ENCODE results near the gene CFAP74.

Gene CFAP74

GRCh38 chr1:2003541-2004131 lies at the start of gene CFAP74:
CFAP74 (minus strand) TSS chr1:2003786; CDS start chr1:1990956, 12,830 bp downstream.
- peak; percentile 50 for DNase-seq (ENCODE audit: low spot score)

- no peak for DNase-seq (ENCODE audit: low spot score)
Measured at GRCh38 chr1:2053217-2053616, 49.6 kb upstream of the CFAP74 start.

DNA sequence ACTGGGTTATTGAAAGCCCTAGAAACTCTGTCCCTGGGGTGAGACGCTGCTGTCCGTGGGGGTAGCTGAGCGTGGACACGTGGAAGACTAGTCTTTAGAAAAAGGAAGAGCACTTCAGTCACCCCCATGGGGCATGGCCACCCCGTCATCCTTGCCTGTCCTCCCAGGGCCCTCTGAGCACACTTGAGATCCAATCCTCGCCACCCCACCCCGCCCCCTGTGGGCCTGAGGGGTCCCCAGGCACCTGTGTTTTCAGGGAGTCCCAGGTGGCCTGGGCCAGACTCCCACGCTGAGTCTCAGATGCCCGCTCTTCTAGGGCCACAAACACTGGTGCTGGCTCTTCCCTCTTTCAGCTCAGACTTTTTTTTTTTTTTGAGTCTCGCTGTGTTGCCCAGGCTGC lies 49.2 kb upstream of the CFAP74 start:
- no peak for DNase-seq (ENCODE audit: low spot score)

- DNase-seq (ENCODE audit: low spot score): no peak
Measured at GRCh38 chr1:2052054-2052679, 48.6 kb upstream of the CFAP74 start.

- DNase-seq (ENCODE audit: low spot score): no peak
Measured at GRCh38 chr1:2050793-2051682, 47.5 kb upstream of the CFAP74 start.

DNA sequence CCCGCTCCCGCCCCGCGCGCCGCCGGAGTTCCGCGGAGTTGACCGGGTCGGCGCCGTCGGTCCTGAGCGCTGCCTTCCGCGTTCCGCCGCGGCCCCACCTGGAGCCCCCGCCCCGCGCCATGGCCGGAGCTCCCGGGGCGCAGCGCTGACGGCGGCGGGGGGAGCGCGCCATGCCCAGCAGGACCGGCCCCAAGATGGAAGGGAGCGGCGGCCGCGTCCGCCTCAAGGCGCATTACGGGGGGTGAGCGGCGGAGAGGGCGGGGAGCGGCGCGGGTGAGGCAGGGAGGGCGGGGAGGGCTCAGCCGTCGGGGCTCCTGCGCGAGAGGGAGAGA lies 46.8 kb upstream of the CFAP74 start:
- no peak for DNase-seq (ENCODE audit: low spot score)

DNA sequence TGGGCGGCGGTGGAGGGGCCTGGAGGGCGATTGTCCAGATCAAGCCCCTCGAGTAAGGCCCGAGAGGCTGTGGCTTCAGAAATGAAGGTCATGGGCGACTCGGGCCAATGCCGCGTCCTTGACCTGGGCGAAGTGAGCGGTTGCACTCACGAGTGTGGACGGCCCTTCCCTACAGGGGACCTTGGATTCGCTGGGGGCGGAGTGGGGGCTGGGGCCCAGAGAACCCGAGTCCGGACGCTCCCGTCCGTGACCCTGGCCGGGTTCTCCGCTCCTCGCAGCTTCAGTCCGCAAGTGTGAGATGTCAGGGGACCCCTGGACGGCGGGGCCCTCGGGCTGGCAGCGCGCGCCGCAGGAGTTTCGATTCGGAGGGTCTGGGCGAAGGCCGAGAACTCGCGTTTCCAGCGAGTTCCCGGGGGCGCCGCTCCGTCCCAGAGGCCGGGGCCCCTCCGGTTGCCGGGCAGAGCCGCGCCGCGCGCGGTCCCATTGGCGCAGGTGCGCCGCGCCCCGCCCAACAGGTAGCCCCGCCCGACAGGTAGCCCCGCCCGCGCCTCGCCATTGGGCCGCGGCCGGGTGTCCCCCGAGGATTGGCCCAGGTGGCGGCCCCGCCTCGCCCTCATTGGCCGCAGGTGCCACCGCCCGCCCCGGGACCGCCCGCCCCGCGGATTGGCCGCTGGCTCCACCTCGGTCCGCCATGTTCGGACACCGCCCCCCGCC lies 46.3 kb upstream of the CFAP74 start, which contains the start of gene PRKCZ:
PRKCZ (plus strand) TSS at position 694 of the 714 bp plus-strand sequence. CDS start 220 bp downstream, outside the sequence.
- no peak for DNase-seq (ENCODE audit: low spot score)

- no peak for DNase-seq (ENCODE audit: low spot score)
Measured at GRCh38 chr1:2049225-2049717, 45.7 kb upstream of the CFAP74 start.

DNA sequence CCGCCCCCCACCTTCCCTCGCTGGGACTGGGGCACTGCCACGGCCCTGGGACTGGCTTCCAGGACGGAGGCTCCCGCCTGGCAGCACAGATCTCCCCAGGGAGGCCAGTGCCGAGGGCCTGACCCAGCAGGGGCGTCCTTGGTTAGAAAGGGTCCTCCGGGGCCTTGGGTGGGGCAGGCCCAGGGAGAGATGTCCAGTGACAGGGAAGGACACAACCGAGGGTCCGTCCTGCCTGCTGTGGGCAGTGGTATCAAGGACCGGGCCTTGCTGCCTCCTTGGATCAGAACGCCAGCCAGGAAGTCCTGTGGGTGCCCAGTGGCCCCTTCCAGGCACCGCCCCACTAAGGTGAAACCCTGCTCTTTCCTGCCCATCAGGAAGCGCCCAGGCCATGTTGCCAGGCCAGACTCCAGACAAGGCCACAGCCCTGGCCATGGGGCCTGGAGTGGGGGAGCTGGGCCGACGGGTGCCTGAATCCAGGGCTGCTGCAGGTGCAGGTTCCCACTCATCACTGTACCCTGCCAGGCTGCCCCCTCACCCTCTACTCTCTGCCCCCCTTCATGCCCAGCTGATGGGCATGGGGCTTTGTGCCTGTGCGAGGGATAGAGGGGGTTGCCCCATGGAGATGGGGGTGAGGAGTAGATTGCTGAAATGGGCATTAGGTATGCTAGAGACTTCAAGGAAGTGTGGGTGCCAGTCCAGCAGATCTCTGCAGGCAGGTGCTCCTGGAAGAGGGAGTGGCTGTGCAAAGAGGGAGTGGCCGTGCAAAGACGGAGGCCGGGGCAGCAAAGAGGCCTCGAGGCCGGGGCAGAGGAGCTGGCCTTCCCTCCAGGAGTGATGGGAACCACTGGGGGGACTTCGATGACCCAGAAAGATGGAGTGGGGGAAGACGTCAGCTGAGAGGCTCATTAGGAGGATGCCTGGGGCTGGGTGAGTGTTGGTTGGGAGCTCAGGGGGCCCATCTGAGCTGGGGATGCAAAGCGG lies 44.5 kb upstream of the CFAP74 start:
- DNase-seq (ENCODE audit: low spot score): no peak

DNA sequence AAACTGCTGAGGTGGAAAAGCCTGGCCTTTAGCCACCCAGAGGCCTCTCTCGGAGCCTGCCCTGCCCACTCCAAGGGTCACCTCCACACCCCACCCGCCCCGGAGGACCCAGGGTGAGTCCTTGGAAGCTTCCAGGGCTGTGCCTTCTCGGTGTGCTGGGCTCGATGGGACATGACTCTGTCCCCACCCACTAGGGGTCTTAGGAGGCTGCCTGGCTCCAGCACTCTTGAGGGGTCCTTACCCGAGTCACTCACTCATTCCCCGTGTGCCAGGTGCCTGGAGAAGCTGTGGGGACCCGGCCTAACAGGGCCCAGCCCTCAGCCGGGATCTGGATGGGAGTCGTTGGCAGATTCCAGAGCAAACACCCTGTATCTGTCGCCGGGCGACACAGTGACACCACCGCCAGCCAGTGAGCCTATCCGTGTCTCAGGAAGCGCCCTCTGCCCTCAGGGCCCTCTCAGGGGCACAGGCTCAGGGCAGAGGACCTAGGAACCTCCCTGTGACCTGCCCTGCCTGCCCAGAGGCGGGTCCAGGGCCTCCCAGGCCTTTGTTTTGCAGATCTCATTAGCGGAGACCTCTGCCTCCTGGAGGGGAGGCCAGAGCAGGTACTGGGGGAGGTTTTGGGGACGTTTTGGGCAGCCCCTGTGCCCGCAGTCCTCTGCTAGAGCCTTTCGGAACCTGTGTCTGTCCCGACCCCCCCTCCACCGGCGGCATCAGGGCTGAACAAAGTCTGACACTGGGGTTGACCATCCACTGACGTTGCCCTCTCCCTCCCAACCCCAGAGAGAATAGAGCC lies 43.6 kb upstream of the CFAP74 start:
- no peak for DNase-seq (ENCODE audit: low spot score)

- DNase-seq (ENCODE audit: low spot score): no peak
Measured at GRCh38 chr1:2046174-2046917, 42.8 kb upstream of the CFAP74 start.

- DNase-seq (ENCODE audit: low spot score): no peak
Measured at GRCh38 chr1:2045468-2046173, 42.0 kb upstream of the CFAP74 start.

DNA sequence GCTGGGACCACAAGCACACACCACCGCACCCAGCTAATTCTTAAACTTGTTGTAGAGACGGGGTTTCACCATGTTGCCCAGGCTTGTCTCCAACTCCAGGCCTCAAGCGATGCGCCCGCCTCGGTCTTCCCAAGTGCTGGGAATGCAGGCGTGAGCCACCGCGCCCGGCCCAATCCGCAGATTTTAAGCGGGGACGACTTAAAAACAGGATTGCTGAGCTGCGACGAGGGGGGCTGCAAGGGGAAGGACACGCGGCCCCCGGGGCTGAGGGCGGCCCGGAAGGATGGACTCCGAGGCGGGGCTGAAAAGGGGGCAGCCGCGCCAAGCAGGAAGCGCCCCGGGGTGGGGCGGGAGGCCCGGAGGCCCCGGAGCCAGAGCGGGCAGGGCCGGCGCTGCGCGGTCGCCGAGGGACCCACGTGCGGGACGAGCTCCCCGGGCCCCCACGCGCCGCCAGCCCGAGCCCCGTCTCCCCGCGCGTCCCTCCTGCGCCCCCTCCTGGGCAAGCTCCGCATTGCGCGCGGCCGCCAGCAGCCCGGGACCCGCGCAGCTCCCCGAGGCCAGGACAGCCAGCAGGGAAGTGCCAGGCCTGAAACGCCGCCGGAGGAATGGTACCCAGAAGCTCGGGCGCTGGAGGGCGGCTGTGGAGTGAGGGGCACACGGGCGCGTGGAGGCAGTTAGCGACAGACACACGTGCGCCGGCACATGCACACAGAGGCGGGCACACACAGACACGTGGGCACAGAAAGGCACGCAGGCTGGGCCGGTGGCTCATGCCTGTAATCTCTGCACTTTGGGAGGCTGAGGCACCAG lies 41.1 kb upstream of the CFAP74 start:
- DNase-seq (ENCODE audit: low spot score): peak; percentile 86

DNA sequence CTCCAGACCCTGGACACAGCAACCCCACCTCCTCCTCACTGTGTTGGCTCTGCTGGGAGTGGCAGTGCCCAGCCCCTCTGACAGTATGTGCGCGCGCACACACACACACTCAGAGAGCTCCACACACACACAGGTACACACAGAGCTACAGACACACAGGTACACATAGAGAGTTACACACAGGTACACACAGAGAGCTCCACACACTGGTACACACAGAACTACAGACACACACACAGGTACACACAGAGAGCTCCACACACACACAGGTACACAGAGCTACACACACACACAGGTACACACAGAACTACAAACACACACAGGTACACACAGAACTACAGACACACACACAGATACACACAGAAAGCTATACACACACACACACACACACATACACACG lies 40.3 kb upstream of the CFAP74 start:
- DNase-seq (ENCODE audit: low spot score): no peak

DNA sequence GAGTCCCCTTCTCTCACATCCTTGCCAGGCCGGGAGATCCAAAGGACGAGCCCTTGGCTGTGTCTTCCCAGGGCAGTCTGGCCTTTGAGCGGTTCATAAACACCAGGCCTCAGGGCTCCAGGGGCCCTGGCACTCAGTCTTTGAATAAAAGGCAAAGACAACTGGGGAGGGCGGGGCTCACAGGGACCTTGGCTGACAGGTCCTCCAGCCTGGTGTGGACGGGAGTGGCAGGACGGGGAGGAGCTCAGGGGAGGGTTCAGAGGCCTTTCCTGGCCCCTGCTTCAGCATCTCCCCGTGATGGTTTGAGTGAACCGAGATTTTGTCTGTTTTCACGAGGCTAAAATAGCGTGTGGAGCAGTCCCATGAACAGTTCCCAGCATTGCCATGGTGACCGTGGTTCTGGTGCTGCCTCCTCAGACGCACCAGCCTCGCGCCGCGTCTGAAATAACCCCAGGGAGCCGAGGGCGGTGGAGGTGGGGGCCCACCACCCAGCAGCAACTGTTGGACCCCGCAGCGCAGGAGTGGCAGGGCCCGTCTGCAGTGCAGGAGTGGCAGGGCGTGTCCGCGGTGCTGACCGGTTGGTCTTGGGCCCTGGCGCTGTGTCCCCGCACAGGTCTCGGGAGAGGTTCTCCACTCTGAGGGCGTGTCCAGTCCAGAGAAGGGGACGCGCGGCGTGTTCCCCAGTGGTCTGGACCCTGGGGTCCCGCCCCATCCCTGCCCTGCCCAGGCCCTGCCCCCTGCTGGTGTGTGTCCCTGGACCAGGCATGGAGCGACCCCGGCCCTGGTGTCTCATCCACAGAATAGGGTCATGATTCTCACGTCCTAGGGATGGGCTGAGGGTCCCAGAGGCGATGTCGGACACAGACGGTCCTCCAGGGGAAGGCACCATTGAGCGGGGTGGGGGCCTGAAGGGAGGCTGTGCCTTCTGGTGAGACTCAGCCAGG lies 39.5 kb upstream of the CFAP74 start:
- no peak for DNase-seq (ENCODE audit: low spot score)

GRCh38 chr1:2041887-2042286 lies 38.3 kb upstream of the CFAP74 start:
- DNase-seq (ENCODE audit: low spot score): no peak

DNA sequence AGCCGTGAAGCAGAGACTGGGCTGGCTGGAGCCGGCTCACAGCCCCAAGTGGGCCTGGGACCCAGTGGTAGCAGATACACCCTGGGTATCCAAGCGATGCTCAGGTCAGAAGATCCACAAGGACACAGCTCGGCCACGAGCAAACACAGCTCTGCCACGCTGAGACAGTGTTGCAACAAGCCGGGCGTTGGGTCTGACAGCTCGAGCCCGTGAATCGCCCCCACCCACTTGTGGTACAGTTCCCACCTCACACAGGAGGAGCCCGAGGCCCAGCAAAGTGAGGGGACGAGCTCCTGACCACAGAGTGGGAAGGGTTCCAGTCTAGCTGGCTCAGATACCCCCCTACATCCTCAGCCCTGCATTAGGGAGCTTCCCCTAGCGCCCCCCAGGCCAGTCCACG lies 37.7 kb upstream of the CFAP74 start:
- no peak for DNase-seq (ENCODE audit: low spot score)
